ENCODE data around the gene RFC4. TPM values are rescaled to one million over a fixed set of nuclear protein-coding genes. Genes with fewer than 3 reads are reported as not detected.

Gene RFC4
- total and polyA plus RNA-seq, 9 of the 15 experiments (the other 6 are each of a cell fraction or from before 2014, with no cell fraction given), result 105 to 227 (median 180) TPM

DNA sequence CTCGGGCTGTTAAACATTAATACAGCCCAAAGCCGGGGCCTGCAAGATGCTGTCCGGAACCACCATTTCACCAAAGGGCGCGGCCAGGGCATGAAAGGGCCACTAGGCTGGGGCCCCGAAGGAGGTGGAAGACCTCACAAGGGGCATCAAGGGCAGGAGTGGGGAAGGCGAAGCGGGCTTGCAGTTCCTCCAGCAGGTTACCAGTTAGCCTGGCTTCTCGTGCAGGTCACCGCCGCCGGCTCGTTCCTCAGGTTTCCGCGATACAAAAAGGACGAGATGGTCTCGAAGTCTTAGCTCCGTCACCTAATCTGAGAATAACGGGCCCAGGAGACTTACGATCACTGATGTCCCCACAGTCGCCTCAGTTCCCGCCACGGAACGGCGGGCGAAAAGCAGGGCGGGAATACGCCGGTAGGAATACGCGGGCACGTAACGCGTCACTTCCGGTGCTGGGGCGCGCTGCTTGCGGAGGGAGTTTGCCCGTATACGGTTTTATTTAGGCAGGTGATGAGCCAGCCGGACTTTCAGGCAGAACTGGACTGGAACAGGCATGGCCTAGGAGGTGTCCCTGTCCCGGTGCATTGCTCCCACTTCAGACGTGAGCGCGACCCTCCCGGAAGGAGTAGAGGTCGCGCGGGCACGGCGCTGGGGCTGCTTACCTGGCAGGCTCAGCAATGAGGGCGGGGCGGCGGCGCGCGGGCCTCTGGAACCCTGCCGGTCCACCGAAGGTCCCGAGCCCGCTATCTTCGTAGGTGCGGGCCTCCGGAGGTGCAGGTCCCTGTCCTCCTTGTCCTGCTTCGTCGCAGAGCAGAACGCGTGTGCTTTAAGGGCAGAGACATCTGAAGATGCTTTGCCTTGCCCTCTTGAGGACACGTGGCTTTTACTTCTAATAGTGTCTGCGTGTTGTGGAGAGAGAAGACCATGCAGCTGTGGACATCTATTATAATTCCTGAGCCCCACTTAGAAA is at the start of gene RFC4 (continued):
- TF ChIP-seq, protein P1, sequence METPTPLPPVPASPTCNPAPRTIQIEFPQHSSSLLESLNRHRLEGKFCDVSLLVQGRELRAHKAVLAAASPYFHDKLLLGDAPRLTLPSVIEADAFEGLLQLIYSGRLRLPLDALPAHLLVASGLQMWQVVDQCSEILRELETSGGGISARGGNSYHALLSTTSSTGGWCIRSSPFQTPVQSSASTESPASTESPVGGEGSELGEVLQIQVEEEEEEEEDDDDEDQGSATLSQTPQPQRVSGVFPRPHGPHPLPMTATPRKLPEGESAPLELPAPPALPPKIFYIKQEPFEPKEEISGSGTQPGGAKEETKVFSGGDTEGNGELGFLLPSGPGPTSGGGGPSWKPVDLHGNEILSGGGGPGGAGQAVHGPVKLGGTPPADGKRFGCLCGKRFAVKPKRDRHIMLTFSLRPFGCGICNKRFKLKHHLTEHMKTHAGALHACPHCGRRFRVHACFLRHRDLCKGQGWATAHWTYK (CRISPR knock-in tag; IDR thresholded peaks at IDR 0.05), result peak; percentile 17; the same call in 1 of the 2 replicates
- TF ChIP-seq, protein P2, sequence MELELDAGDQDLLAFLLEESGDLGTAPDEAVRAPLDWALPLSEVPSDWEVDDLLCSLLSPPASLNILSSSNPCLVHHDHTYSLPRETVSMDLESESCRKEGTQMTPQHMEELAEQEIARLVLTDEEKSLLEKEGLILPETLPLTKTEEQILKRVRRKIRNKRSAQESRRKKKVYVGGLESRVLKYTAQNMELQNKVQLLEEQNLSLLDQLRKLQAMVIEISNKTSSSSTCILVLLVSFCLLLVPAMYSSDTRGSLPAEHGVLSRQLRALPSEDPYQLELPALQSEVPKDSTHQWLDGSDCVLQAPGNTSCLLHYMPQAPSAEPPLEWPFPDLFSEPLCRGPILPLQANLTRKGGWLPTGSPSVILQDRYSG (tag; conservative IDR thresholded peaks at IDR 0.05; ENCODE audit: low read depth), result peak; percentile 78; the same call in 1 of the 2 replicates
- peak; percentile 39; the same call in 1 of the 2 replicates for TF ChIP-seq RAD51 (IDR thresholded peaks at IDR 0.05; ENCODE audit: borderline replicate concordance, low read depth)
- TF ChIP-seq, protein P3, sequence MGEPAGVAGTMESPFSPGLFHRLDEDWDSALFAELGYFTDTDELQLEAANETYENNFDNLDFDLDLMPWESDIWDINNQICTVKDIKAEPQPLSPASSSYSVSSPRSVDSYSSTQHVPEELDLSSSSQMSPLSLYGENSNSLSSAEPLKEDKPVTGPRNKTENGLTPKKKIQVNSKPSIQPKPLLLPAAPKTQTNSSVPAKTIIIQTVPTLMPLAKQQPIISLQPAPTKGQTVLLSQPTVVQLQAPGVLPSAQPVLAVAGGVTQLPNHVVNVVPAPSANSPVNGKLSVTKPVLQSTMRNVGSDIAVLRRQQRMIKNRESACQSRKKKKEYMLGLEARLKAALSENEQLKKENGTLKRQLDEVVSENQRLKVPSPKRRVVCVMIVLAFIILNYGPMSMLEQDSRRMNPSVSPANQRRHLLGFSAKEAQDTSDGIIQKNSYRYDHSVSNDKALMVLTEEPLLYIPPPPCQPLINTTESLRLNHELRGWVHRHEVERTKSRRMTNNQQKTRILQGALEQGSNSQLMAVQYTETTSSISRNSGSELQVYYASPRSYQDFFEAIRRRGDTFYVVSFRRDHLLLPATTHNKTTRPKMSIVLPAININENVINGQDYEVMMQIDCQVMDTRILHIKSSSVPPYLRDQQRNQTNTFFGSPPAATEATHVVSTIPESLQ (CRISPR knock-in tag; IDR thresholded peaks at IDR 0.05), result peak; percentile 86; the same call in 1 of the 2 replicates
- peak; percentile 92 for TF ChIP-seq GTF2E2 (tag; IDR thresholded peaks at IDR 0.05)
- TF ChIP-seq ZNF431 (CRISPR knock-in tag; IDR thresholded peaks at IDR 0.05), result peak; percentile 18
- peak; percentile 77 for TF ChIP-seq PHF20 (IDR thresholded peaks at IDR 0.05; ENCODE audit: partially characterized antibody)
- 0 out of 2 replicates have a peak, but pooled peaks have one; percentile 22 for TF ChIP-seq CBX5 (IDR thresholded peaks at IDR 0.05; ENCODE audit: borderline replicate concordance, low read depth)
- no peak for TF ChIP-seq ZNF79 (CRISPR knock-in tag; IDR thresholded peaks at IDR 0.05; ENCODE audit: low read depth)
- peak; percentile 71; the same call in 1 of the 2 replicates for TF ChIP-seq ZNF197 (CRISPR knock-in tag; IDR thresholded peaks at IDR 0.05; ENCODE audit: low read depth)
- peak; percentile 65 for TF ChIP-seq CHD1 (IDR thresholded peaks at IDR 0.05; ENCODE audit: low read length)
- peak; percentile 84; the same call in 1 of the 2 replicates for TF ChIP-seq ZEB2 (IDR thresholded peaks at IDR 0.05)
- TF ChIP-seq SUPT5H (IDR thresholded peaks at IDR 0.05), result peak; percentile 90

All from K562 (cell line).